Mammary epithelial cell (primary cell): ENCODE measurements around the gene NXN.

Source experiments
- CTCF ChIP-seq, 2 donors: IDR thresholded peaks in 1 of 2; conservative IDR thresholded peaks in 1 of 2; 2 replicates each; pipeline ENCODE4 v1.5.1; 2011 to 2012; ENCODE audit warnings: inconsistent platforms in 2 of 2, low read length in 2 of 2, mild to moderate bottlenecking in 2 of 2, control low read depth in 1 of 2, low read depth in 1 of 2; ENCODE audit not compliant: insufficient read depth in 1 of 2; ENCODE audit errors: extremely low read depth in 1 of 2
- EZH2 ChIP-seq: IDR thresholded peaks from 2 replicates; pipeline ENCODE4 v1.6.1; 2012; ENCODE audit warnings: low read length, inconsistent platforms, borderline replicate concordance

- TF ChIP-seq CTCF (conservative IDR thresholded peaks at IDR 0.05 in 1 of 2, IDR thresholded peaks at IDR 0.05 in 1 of 2; ENCODE audit: extremely low read depth in 1 of 2, insufficient read depth in 1 of 2, low read depth in 1 of 2, low read length in 2 of 2) (no peak), EZH2 (no peak)
These were observed 226.2 kb downstream of the NXN start for GRCh38 chr17:753418-753817.
